SHP77 treated with DMSO at 0.1 percent for 48 hours (cell line): Measurements from ENCODE around the gene UNC50.
A peak's percentile ranks its signal among the peaks of the same experiment; 100 is the strongest.
"Not testable (repeated sequence)": the region's sequence is repeated elsewhere in the genome, so short reads cannot be mapped to it uniquely, and the experiment has no call there.

ENCODE experiments used
- DNase-seq: peaks from one replicate; lab custom pipeline; 2025; lab: John Stamatoyannopoulos, UW

UNC50 gene

DNA sequence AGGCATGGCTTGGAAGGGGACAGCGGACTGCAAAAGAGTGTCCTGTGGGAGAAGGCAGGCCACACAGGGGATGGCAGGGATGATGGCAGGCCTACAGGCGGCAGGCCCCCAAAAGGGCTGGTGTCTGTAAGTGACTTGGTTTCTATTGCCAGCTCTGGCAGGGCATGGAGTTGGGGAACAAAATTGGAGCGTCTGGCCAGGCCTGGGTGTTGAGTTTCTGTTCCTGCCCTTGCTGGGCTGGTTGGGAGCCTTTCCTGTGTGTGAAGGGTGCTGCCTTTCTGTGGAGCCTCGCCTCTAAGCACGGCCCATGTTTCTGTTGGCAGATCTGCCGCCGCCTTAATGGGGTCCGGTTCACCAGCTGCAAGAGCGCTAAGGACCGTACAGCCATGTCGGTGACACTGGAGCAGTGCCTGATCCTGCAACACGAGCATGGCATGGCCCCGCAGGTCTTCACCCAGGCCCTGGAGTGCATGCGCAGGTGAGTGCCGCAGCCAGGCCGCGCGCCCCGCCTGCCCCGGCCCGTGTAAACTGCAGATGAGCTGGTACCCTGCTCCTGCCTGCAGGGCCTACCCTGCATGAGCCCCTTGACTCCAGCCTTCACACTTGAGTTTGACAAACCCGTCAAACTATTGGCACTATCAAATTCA, 31.6 kb upstream of the UNC50 start:
- DNase-seq, result no peak

DNA sequence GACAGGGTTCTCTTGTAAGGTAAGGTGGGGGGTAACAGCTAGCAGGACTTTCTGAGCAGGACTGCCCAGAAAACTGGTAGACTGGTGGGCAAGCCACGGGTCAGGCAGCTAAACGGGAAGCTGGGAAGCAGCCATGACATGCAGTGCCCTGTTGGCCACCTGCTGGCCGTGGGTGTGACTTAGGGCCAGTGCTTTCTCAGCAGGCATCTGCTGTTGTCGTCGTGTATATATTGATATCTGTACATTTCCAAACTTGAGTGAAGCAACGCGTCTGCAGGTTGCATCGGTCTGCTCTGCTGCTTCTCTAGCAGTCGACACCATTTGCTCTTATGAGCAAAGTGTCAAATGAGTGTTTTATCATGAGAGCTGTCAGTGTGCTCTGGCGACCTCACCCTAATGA, 31.1 kb upstream of the UNC50 start:
- no peak for DNase-seq

GRCh38 chr2:98578231-98578630, 30.2 kb upstream of the UNC50 start:
- no peak for DNase-seq

GRCh38 chr2:98579926-98580325, 28.5 kb upstream of the UNC50 start:
- DNase-seq, result no peak

DNA sequence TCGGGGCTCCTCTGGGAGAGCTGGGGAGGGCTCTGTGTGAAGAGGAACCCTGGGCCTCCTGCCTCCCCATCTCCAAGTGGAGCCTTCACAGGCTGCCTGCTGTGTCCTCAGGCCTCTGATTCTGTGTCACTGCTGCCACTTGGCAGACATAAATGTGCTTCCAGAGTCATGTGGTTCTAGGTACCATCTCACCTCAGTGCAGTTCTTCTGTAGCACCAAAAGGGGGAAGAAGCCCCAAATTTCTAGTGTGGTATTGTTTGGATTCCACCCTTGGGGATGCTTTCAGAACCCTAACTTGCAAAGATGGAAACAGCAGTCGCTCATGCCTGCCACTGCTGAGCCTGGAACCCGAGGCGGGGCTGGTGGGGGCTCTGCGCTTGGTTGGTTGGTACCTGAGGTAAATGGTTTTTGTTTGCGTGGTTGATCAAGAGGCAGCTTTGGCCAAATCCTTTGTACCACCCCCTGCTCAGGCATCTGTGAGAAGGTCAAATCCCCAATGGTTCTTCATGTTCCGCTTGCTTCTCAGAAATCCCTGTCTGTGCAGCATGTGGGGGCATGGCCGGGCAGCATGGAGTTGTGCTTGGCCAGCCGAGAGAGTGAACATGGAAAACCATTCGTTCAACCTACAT, 27.6 kb upstream of the UNC50 start:
- DNase-seq, result no peak

GRCh38 chr2:98582523-98582922, 25.9 kb upstream of the UNC50 start:
- DNase-seq, result no peak

DNA sequence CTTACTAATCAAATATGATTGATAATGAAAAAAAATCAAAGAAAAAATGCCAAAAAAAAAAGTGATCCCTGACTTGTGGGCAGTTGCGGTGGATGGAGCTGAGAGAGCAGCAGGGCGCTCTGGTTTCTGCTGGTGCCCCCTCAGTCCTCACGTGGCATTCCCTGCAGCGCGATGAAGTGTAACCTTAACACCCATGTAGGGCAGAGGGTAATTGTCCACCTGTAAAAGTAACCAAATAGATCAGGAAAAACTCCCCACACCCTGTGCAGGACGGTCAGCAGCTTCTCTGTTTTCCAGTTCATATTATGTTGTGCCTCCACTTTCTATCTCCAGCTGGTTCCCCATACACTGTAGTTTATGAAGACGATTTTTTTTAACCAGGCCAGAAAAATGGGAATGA, 25.1 kb upstream of the UNC50 start:
- DNase-seq, result no peak

DNA sequence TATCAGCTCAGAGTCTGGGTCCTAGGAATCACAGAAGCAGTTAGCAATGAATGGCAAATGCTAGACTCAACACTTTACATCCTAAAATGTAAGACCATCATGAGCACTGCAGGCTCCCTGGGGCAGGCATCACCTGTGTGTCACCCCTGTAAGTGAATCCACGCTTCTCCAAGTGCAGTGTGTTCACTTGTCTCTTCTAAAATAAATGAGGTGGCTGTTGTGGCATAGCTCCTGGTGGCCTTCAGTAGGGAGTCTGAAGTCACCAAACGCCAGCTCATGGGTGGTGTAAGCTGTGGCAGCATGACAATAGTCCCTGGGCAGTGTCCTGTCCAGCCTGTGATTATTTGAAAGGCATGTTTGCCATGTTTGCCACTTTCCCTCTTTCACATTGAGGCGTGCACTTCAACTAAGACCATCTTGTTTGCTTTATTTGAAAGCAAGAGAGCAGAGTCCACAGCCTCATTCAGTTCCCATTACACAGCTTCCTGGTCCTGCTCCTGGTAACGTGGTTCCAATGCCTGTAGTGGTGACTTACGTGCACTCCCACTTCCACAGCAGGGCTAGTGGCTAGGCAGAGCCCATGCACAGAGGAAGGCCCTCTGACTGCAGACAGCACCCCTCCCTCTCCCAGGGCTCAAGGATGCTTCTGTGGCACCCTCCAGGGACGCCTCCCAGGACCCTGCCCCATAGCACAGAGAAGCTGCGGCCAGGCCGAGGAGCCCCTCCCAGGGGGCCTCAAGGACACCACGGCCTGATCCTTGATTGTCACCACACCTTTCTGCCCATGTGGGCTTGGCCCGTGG, 24.4 kb upstream of the UNC50 start:
- no peak for DNase-seq

DNA sequence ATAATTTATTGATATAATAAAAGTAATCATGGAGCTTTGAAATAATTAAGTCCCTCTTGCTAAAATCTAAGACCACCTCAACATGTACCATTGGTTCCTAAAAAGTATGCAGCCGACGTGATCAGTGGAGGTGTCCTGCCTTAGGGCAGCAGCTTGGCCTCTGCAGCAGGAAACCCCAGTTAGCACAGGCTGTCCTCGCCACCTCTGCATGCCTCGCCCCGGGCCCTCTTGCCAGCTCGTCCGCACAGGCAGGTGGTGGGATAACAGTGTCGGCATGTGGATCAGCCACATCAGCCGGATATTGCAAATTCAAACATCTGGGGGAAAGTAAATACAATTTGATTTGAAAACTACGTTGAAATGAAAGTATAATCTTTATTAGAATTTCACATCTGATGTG, 23.0 kb upstream of the UNC50 start:
- DNase-seq, result no peak

DNA sequence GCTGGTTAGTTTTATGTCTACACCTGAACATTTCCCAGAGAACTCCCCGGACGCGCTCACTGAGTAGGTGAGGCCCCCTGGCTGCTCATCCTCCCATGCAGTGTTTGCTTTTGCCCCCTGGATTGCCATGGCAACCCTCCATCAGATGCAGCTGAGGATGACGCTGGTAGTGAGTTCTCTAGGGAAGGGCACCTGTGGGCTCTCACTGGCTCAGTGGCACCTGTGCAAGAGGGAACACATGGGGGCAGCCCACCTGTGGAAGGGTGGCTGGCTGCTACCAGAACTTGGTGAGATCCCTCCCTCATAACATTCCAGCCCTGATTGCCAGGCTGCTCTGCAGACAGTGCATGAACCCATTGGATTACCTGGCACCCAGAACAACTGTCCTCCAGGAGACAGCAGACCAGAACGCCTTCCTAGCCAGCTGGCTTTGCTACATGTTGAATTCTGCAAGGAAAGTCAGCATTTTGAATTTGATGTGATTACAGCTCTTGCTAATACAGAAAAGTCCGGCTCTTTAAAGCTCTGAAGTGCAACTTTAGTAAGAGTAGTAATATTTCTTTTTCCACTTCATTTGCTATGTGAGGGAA, 21.7 kb upstream of the UNC50 start:
- DNase-seq, result no peak

DNA sequence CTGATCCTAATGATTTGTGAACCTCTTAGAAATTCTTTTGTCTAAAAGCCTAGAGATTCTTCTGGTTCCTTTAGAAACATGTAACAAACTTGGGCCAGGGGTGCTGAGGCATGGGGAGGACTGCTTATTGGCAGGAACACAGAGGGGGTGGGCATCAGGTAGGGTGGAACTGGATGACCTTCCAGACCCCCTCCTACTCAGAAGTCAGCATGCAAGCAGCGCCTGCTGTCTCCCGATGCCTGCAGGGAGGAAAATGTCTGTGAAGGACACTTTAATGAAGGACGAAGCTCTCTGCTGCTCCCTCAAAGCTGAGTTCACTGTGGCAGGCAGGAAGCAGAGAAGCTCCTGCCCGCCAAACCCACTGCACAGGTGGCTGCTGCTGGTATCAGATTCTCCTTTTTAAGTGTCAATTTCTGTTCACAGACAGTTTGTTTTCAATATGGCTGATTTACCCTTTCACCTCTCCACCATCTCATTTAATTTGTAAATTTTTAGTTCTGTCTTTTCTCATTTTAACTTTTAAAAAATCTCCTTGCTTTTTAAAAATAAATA, 19.4 kb upstream of the UNC50 start:
- no peak for DNase-seq

DNA sequence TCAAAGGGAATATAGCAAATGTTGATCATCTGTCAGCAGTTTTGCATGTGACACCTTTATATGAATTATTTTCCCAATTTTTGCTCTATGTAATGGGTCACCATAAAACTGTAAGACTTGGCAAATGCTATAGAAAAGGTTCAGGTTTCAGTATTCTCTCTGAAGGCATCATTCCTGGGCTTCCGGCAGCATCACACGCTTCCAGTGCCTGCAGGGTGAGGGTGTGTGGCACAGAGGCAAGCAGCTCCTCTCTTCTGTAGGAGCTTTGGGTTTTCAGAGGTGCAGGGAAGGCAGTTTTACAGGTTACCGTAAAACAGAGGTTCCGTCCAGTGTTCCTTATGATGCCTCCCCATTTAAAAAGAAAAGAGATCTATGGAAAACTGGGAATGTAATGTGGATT, 18.9 kb upstream of the UNC50 start:
- no peak for DNase-seq

GRCh38 chr2:98592565-98592964, 15.8 kb upstream of the UNC50 start:
- no peak for DNase-seq

- not testable (repeated sequence) for DNase-seq
Observed at GRCh38 chr2:98594665-98595064, 13.7 kb upstream of the UNC50 start.

DNA sequence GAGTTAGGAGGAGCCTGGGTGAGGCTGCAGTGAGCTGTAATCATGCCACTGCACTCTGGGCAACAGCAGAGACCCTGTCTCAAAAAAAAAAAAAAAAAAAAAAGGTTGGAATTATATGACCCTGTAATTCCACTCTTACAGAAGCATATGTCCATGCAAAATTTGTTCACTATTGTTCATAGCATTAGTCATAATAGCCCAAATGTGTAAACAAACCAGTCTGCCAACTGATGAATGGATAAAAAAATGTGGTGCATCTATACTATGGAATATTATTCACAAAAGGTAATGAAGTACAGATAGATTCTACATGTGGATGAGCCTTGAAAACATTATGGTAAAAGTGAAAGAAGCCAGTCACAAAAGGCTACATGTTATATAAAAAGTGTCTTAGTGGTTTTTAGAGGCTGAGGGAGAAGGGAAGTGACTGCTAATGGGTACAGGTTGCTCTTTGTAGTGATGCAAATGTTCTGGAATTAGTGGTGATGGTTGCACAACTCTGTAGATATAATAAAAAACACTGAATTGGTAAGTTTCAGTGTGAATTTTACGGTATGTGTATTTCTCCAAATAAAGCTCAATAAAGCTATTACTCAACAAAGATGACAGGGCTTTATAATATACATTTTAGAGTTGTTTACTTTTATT, 9.5 kb upstream of the UNC50 start:
- DNase-seq, result no peak

DNA sequence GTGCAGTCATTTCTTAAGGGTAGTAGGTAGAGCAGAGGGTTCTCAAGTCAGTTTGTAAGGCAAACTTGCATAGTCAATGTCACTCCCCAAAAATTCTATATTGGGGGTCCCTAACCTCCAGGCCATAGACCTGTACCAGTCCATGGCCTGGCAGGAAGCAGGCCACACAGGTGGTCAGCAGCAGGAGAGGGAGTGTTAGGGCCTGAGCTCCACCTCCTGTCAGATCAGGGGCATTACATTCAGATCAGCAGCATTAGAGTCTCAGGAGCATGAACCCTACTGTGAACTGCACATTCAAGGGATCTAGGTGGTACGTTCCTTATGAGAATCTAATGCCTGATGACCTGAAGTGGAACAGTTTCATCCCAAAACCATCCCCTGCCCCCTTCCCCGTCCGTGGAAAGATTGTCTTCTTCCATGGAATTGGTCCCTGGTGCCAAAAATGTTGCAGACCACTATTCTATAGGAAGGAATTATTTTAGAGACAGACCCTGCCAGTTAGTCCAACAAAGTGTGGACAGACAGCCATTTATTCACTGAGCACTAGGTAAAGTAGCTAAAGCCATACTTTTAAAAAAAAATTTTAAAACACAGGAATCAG, 6.8 kb upstream of the UNC50 start:
- DNase-seq, result peak; percentile 15

GRCh38 chr2:98604547-98604946, 3.8 kb upstream of the UNC50 start:
- DNase-seq, result no peak

DNA sequence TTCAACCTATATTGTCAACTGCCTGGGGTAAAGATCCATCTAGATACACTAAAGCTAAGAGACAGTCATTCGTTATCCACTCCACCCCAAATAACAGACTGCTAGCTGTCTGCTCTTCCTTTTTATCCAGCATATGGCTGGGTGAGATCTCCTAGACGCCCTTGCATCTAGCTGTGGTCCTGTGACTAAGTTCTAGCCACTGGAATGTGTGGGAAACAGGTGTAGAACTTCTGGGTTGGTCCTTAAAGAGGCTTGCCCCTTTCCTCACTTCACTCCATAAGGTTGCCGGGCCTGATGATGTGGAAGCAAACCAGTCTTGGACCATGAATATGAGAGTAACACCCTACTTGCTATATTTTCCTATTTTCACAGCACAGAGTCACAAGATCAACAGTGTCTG, 3.3 kb upstream of the UNC50 start:
- no peak for DNase-seq

DNA sequence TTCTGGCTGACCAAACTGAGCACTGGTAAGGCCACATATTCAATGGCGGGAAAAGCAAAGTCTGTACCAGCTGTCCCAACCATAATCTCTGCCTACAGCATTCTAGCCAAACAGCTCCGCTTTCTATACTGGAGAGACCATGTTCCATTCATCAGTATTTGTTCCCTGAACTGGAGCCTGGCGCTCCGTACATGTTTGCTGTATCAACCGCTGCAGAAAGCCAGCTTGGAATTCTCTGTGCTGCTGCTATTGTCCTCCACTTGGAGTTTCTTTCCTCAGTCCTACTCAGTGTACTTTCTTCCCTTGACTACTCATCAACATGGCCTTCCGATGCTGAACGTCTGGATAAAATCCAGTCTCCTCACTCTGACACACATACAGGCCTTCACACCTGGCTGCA, 2.0 kb upstream of the UNC50 start:
- DNase-seq, result no peak

DNA sequence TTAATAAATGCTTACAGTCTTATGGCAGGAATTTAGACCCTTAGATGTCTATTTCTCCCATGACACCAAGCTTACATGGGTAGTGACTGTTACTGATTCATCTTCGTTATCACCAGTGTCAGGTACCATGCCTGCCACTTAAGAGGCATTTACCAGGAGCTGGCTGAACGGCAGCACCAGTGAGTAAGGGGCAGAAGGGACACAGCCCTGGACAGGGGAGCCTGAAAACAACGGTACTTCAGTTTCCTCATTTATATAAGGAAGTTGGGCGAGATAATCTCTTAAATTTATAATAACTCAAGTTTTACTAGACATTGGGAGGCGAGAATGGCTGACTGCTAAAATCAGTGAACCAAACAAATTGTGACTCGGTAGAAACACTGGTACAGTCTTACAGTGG, 1.3 kb upstream of the UNC50 start:
- no peak for DNase-seq

DNA sequence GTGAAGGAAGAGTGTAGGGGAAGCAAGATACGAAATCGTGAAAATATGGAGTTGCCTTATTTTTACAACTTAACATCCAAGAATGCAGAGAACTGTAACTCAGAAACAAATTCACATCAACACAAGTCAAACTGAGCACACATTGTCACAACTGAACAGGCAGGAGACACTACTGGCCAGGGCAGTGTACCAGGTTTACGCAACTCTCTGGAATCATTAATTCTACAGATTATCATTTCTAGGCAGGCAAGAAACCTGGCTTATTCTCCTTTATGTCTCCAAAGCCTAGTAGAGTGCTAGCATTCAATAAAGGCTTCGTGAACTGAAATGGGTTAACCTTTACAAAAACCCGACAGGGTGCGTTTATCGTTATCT, 661 bp upstream of the UNC50 start:
- DNase-seq, result no peak
